ENCODE measurements around the gene PTPRR.
A peak's percentile ranks its signal among the peaks of the same experiment; 100 is the strongest.

PTPRR gene

GRCh38 chr12:70852416-70853150 lies 68.0 kb downstream of the PTPRR start:
- DNase-seq (ENCODE audit: low read depth), result no peak
- H3K4me3 ChIP-seq (ENCODE audit: low read depth, low read length), result no peak overlapping the region
- TF ChIP-seq CTCF (IDR thresholded peaks at IDR 0.05; ENCODE audit: low read depth, low read length), result no peak

GRCh38 chr12:70849265-70849960 lies 71.1 kb downstream of the PTPRR start:
- TF ChIP-seq MYC (IDR thresholded peaks at IDR 0.05; ENCODE audit: low read depth, low read length), result no peak
- TF ChIP-seq POLR2A (IDR thresholded peaks at IDR 0.05; ENCODE audit: extremely low read depth, insufficient read length), result no peak
- TF ChIP-seq CTCF (IDR thresholded peaks at IDR 0.05; ENCODE audit: low read depth, low read length), result no peak
- no peak for TF ChIP-seq MAX (IDR thresholded peaks at IDR 0.05; ENCODE audit: low read depth, low read length)
- DNase-seq (ENCODE audit: low read depth), result peak; percentile 14
- H3K4me3 ChIP-seq (ENCODE audit: low read depth, low read length), result no peak overlapping the region

GRCh38 chr12:70847871-70848270 lies 72.7 kb downstream of the PTPRR start:
- H3K4me3 ChIP-seq (ENCODE audit: low read depth, low read length), result no peak overlapping the region
- TF ChIP-seq MYC (IDR thresholded peaks at IDR 0.05; ENCODE audit: low read depth, low read length) (no peak), POLR2A (IDR thresholded peaks at IDR 0.05; ENCODE audit: extremely low read depth, insufficient read length) (no peak), CTCF (IDR thresholded peaks at IDR 0.05; ENCODE audit: low read depth, low read length) (no peak), MAX (IDR thresholded peaks at IDR 0.05; ENCODE audit: low read depth, low read length) (no peak)
- no peak for DNase-seq (ENCODE audit: low read depth)

GRCh38 chr12:70845268-70845667 lies 75.3 kb downstream of the PTPRR start:
- no peak for TF ChIP-seq MAX (IDR thresholded peaks at IDR 0.05; ENCODE audit: low read depth, low read length)
- TF ChIP-seq CTCF (IDR thresholded peaks at IDR 0.05; ENCODE audit: low read depth, low read length), result no peak
- TF ChIP-seq POLR2A (IDR thresholded peaks at IDR 0.05; ENCODE audit: extremely low read depth, insufficient read length), result no peak
- TF ChIP-seq MYC (IDR thresholded peaks at IDR 0.05; ENCODE audit: low read depth, low read length), result no peak
- DNase-seq (ENCODE audit: low read depth), result no peak
- H3K4me3 ChIP-seq (ENCODE audit: low read depth, low read length), result no peak overlapping the region

GRCh38 chr12:70843363-70843762 lies 77.2 kb downstream of the PTPRR start:
- TF ChIP-seq MAX (IDR thresholded peaks at IDR 0.05; ENCODE audit: low read depth, low read length) (no peak), MYC (IDR thresholded peaks at IDR 0.05; ENCODE audit: low read depth, low read length) (no peak), CTCF (IDR thresholded peaks at IDR 0.05; ENCODE audit: low read depth, low read length) (no peak), POLR2A (IDR thresholded peaks at IDR 0.05; ENCODE audit: extremely low read depth, insufficient read length) (no peak)
- H3K4me3 ChIP-seq (ENCODE audit: low read depth, low read length), result no peak overlapping the region

More at GRCh38 chr12:70843363-70843762, 77.2 kb downstream of the PTPRR start:
- DNase-seq (ENCODE audit: low read depth), result no peak
